NCI-H510A (cell line): ENCODE measurements around the gene LDLRAD1.
"Not testable (repeated sequence)": the region's sequence is repeated elsewhere in the genome, so short reads cannot be mapped to it uniquely, and the experiment has no call there.

Experiments
- DNase-seq: peaks from one replicate; lab custom pipeline; 2025; lab: John Stamatoyannopoulos, UW

Gene LDLRAD1

DNA sequence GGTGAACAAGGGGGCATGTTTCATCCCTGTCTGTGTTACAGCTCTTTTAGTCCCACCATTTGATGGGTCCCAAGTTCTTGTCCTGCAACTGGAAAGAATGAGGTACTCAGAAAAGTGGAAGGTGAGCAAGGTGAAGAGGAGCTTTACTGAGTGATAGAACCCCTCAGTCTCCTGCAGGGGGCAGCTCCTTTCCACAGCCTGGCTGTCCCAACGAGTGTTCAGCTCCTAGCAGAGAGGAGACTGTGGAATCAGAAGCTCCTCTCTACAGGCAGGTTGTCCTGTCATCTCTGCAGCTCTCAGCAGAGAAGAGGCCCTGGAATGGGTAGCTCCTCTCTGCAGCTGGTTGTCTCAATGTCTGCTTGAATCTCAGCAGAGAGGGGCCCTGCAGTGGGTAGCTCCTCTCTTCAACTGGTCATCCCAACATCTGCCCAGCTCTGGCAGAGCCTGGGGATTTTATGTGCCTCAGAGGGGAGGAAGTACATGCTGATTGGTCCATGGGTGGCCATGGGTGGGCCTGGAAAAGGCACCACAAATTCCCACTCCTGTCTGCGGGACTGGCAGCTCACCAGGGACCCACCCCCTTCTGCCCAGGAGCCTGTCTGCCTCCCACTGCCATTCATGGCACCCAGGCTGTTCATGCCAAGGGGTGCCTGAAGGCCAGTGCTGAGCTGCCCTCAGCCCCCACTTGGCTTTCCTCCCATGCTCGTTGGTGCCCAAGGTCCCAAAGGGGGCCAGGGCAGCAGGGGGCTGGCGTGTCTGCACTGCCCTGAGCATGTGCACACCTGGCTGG, 25.7 kb downstream of the LDLRAD1 start:
- DNase-seq = no peak

- no peak for DNase-seq
These were observed 30.1 kb downstream of the LDLRAD1 start for GRCh38 chr1:53987880-53988279.

DNA sequence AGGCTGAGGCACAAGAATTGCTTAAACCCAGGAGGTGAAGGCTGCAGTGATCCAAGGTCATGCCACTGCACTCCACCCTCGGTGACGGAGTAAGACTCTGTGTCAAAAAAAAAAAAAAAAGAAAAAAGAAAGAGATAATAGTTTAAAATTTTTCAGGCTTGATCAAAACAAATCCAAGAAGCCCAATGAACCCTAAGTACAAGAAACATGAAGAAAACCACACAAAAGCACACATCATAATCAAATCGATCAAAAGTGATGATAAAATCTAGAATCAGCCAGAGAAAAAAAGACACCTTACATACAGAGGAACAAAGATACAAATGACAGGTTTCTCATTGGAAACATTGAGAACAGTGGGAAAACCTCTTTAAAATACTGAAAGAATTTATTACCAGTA, 31.5 kb downstream of the LDLRAD1 start:
- DNase-seq = no peak

DNA sequence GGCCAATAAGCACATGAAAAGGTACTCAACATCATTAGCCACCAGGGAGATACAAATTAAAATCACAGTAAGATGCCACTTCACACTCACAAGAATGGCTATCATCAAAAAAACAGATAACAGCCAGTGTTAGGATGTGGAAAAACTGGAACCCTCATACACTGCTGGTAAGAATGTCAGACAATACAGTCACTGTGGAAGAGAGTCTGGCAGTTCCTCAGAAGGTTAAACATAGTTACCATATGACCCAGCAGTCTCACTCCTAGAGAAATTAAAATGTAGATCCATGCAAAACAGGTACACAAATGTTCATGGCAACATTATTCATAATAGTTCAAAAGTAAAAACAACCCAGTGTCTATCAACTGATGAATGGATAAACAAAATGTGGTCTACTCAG, 33.3 kb downstream of the LDLRAD1 start:
- DNase-seq = no peak

DNA sequence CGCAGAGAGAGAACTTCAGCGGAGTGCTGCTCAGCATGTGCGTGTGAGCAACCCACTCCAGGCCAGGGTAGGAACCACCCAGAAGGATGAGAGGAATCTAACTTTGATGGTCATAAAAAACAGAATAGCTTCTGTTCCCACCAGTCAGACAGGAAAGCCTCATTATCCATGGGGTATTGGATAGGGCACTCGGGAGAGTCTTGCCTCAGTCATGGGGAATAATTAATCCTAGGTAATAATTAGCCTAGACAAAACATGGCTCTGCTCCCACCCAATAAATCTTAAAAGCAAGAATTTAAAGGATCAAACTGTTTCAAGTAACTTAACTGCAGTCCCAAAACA, 35.3 kb downstream of the LDLRAD1 start:
- no peak for DNase-seq

GRCh38 chr1:53982034-53982762, 35.8 kb downstream of the LDLRAD1 start:
- DNase-seq = no peak

DNA sequence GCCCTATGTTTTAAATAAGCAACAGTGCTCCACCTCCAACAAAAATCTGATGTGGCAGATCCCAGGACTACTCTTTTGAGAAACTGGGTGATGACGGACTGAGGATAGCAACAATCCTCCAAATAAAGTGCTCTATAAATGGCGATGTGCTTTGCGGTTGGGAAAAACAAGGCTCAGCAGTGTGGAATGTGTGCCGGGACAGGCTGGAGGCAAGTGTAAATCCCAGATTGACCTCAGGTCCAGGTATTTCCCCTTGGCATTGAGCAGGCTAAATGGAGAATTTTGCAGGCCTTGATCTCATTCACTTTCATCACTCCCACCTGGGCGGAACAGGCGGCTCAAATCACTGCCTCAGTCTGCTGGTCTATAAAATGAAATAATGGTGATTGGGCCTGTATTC, 36.8 kb downstream of the LDLRAD1 start:
- no peak for DNase-seq

- no peak for DNase-seq
These were observed 38.1 kb downstream of the LDLRAD1 start for GRCh38 chr1:53979712-53980450.

- DNase-seq = no peak
These were observed 42.1 kb downstream of the LDLRAD1 start for GRCh38 chr1:53975861-53976260.

DNA sequence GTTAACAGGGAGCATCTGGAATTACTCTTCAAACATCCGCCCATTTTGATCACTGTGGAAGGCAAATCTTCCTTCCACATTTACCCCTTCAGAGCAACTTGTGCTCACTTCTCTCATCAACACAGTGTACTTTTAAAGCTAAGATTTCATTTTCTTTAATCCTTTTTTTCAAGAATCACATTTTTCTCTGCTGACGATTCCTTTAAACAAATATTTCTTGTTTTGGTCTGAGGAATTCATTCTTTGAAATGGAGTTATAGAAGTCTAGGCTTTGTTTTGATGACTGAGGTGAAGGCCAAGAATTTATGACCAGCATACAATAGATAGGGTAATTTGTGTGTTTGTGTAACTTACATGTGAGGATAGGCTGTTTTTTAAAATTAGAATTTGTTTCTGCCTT, 46.3 kb downstream of the LDLRAD1 start:
- DNase-seq = no peak

DNA sequence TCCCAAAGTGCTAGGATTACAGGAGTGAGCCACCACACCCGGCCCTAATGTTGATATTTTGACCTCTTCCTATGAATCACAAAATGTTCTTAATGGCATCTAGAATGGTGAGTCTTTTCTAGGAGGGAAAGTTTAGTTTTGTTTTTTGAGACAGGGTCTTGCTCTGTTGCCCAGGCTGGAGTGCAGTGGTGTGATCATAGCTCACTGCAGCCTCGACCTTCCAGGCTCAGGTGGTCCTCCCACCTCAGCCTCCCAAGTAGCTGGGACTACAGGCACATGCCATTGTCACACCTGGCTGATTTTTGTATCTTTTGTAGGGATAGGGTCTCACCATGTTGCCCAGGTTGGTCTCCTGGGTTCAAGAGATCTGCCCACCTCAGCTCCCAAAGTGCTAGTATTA, 48.7 kb downstream of the LDLRAD1 start:
- DNase-seq = not testable (repeated sequence)

DNA sequence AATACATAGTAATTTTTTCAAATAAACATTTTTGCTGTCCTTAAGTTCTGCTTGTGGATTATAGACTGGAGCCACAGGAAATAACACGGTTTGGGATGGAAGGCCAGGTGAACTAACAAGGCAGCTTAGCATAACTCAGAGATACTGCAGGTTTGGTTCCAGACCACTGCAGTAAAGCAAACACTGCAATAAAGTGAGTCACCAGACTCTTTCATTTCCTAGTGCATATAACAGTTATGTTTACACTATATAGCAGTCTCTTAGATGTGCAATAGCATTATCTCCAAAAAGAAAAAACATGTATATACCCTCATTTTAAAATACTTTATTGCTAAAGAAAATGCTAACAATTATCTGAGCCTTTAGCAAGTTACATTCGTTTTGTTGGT, 49.9 kb downstream of the LDLRAD1 start:
- no peak for DNase-seq

DNA sequence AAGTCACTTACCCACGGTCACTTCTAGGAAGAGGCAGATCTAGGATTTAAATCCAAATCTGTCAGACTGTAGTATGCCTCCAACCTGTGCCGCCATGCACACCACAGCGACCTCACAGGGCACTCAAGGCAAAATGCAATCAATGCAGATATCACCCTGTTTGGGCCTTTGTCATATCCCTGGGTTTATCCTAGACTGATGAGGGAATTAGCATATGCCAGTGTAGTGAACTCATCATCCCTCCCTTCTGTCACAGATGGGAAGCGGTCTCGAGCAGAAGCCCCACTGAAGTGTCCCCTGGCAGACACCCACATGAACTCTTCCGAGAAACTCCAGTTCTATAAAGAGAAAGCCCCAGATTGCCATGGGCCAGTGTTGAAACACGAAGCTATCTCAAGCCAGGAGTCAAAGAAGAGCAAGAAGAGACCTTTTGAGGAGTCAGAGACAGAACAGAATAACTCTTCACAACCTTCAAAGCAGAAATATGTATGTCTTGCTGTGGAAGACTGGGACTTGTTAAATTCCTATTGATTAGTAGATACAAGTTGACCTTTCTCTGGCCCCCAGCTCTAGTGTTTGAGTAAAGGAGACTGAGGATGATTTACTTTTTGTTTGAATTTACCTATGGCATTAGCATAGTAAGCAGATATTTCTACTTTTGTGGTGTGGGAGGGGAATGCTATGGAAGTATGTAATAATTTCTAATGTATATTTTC, 50.4 kb downstream of the LDLRAD1 start:
- DNase-seq = no peak

- no peak for DNase-seq
These were observed 51.2 kb downstream of the LDLRAD1 start for GRCh38 chr1:53966794-53967193.

DNA sequence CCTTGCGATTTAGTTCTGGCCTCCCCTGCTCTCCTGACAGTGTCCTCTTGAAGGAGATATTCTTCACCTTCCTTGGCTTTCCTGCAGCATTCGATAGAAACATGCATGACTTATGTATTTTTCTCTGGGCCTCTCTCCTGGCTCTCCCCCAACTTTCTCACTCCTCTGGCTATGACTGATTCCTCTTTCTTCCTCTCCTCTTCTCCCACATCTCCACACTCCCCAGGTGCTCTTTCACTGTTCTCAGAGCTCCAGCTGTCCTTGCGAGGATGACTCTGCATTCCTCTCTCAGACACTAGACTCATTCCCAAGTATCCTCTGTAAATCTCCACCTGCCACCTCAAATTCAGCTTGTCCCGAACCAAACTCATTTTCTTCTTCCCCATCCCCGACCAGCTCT, 53.9 kb downstream of the LDLRAD1 start:
- DNase-seq = no peak

DNA sequence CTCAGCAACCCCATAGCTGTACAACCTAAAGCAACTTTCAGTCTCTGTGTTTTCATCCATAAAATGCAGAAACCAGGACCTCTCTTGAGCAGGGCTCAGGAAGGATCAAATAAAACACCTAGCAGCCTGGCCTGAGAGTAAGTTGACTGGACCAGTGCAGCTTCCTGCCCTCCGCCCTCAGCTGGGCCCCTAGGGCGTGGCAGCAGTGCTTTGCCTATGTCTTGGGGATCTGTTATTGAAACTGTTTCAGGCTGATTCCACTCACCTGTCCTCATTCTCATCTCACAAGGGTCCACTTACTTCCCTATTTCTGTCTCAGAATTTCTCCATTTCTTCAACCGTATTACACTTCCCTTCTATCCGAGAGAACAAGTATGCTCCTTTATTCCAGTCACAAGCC, 54.5 kb downstream of the LDLRAD1 start:
- DNase-seq = no peak

DNA sequence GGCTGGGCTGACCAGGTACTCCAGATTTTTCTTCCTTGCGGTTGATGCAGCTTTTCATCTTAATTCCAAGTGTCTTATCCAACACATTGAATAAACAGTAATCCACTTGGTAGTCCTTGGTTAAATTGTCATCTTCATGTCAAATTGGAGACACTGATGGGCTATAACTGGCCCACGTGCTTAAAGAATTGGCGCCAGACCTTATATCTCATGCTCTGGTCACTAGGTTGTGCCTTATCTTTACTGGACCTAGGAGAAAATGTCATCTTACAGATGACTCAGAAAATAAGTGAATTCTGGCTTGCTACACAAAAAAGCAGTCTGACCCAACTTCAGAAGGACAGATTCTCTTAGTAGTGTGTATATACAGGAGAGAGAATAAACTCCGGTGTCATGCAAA, 55.6 kb downstream of the LDLRAD1 start:
- no peak for DNase-seq

GRCh38 chr1:53959664-53960250, 58.2 kb downstream of the LDLRAD1 start:
- DNase-seq = no peak
